ENCODE measurements around the gene DPEP1.
"Not testable (repeated sequence)": the region's sequence is repeated elsewhere in the genome, so short reads cannot be mapped to it uniquely, and the experiment has no call there.

Gene DPEP1

GRCh38 chr16:89587676-89588075, 25.8 kb upstream of the DPEP1 start:
- H3K36me3 ChIP-seq (ENCODE audit: control insufficient read depth in 1 of 2, insufficient read depth in 2 of 2, low read length in 2 of 2); H3K4me1 ChIP-seq (ENCODE audit: control insufficient read depth in 1 of 2, insufficient read depth in 2 of 2, low read length in 2 of 2); H3K4me3 ChIP-seq (ENCODE audit: low read depth in 1 of 2, low read length in 2 of 2); H3K27me3 ChIP-seq (ENCODE audit: control insufficient read depth in 1 of 2, insufficient read depth in 2 of 2, low read length in 2 of 2); H3K9me3 ChIP-seq (ENCODE audit: control insufficient read depth in 1 of 2, low read length in 2 of 2); H3K27ac ChIP-seq (ENCODE audit: low read depth, low read length); H3K9ac ChIP-seq (ENCODE audit: low read depth in 1 of 2, low read length in 2 of 2): not testable (repeated sequence)

- Histone ChIP-seq H3K27me3 (ENCODE audit: control insufficient read depth in 1 of 2, insufficient read depth in 2 of 2, low read length in 2 of 2) (no peaks in the 10 kb centered on the region), H3K36me3 (ENCODE audit: control insufficient read depth in 1 of 2, insufficient read depth in 2 of 2, low read length in 2 of 2) (no peaks in the 10 kb centered on the region), H3K9me3 (ENCODE audit: control insufficient read depth in 1 of 2, low read length in 2 of 2) (no peaks in the 10 kb centered on the region), H3K27ac (ENCODE audit: low read depth, low read length) (no peak overlapping the region), H3K9ac (ENCODE audit: low read depth in 1 of 2, low read length in 2 of 2) (no peak overlapping the region), H3K4me3 (ENCODE audit: low read depth in 1 of 2, low read length in 2 of 2) (no peak overlapping the region), H3K4me1 (ENCODE audit: control insufficient read depth in 1 of 2, insufficient read depth in 2 of 2, low read length in 2 of 2) (no peaks in the 10 kb centered on the region)
Measured at GRCh38 chr16:89588413-89589109, 24.9 kb upstream of the DPEP1 start.

DNA sequence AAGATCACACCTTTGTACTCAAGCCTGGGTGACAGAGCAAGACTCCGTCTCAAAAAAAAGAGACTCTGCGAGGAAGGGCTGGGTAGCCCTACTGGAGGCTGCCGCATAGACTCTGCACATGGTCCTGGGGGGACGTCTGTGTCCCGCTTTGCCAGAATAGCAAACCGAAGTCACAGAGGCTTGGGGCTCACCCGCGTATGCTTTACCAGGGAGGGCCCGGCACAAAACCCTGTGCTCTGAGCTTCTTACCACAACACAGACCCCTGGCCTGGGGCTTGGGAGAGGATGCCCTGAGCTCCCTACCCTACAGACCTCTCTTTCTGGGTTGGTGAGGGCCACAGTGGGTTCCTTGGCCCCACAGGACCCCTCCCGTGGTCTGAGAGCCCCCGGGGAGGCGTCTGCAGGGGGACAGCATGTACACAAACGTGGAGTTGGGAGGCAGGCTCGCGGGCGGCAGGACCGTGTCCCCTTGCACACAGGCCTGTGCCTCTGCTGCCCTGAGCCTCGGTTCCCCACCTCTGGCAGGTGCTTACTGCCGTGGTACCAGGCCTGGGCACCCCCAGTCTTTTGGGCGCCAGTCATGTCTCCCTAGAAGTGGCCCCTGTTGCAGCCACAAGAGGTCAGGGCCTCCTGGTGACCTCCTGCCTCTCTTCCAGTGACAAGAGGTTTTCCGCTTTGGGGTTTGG, 24.1 kb upstream of the DPEP1 start:
- H3K27ac ChIP-seq (ENCODE audit: low read depth, low read length) = no peak overlapping the region
- H3K36me3 ChIP-seq (ENCODE audit: control insufficient read depth in 1 of 2, insufficient read depth in 2 of 2, low read length in 2 of 2) = no peaks in the 10 kb centered on the region
- no peaks in the 10 kb centered on the region for H3K9me3 ChIP-seq (ENCODE audit: control insufficient read depth in 1 of 2, low read length in 2 of 2)
- H3K4me3 ChIP-seq (ENCODE audit: low read depth in 1 of 2, low read length in 2 of 2) = no peak overlapping the region
- no peak overlapping the region for H3K9ac ChIP-seq (ENCODE audit: low read depth in 1 of 2, low read length in 2 of 2)
- no peaks in the 10 kb centered on the region for H3K4me1 ChIP-seq (ENCODE audit: control insufficient read depth in 1 of 2, insufficient read depth in 2 of 2, low read length in 2 of 2)
- no peaks in the 10 kb centered on the region for H3K27me3 ChIP-seq (ENCODE audit: control insufficient read depth in 1 of 2, insufficient read depth in 2 of 2, low read length in 2 of 2)

DNA sequence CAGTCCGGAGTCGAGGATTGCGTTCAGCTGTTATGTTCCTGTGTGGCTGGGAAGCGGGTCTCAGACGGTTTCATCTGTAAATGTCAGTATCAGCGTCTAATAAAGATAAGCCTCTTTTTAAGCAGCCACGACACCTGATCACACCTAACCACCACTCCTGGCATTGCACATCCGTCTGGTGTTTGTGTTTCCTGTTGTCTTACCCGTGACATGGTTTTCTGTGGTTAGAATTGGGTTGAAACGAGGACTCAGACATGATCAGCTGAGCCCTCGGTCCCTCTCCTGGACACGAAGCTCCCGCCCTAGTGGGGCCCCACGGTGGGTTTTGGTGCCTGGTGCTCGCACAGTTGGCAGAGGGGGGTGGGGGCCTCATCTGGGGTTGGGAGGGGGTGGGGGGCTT, 19.6 kb upstream of the DPEP1 start:
- Histone ChIP-seq H3K27ac (ENCODE audit: low read depth, low read length) (no peak overlapping the region), H3K36me3 (ENCODE audit: control insufficient read depth in 1 of 2, insufficient read depth in 2 of 2, low read length in 2 of 2) (no peaks in the 10 kb centered on the region), H3K9me3 (ENCODE audit: control insufficient read depth in 1 of 2, low read length in 2 of 2) (no peaks in the 10 kb centered on the region), H3K4me3 (ENCODE audit: low read depth in 1 of 2, low read length in 2 of 2) (no peak overlapping the region), H3K27me3 (ENCODE audit: control insufficient read depth in 1 of 2, insufficient read depth in 2 of 2, low read length in 2 of 2) (no peaks in the 10 kb centered on the region), H3K4me1 (ENCODE audit: control insufficient read depth in 1 of 2, insufficient read depth in 2 of 2, low read length in 2 of 2) (no peaks in the 10 kb centered on the region), H3K9ac (ENCODE audit: low read depth in 1 of 2, low read length in 2 of 2) (no peak overlapping the region)

GRCh38 chr16:89595330-89596060, 17.9 kb upstream of the DPEP1 start:
- H3K36me3 ChIP-seq (ENCODE audit: control insufficient read depth in 1 of 2, insufficient read depth in 2 of 2, low read length in 2 of 2) = no peaks in the 10 kb centered on the region
- H3K27me3 ChIP-seq (ENCODE audit: control insufficient read depth in 1 of 2, insufficient read depth in 2 of 2, low read length in 2 of 2) = no peaks in the 10 kb centered on the region
- H3K9ac ChIP-seq (ENCODE audit: low read depth in 1 of 2, low read length in 2 of 2) = no peak overlapping the region
- H3K27ac ChIP-seq (ENCODE audit: low read depth, low read length) = no peak overlapping the region
- no peak overlapping the region for H3K4me3 ChIP-seq (ENCODE audit: low read depth in 1 of 2, low read length in 2 of 2)
- no peaks in the 10 kb centered on the region for H3K9me3 ChIP-seq (ENCODE audit: control insufficient read depth in 1 of 2, low read length in 2 of 2)
- no peaks in the 10 kb centered on the region for H3K4me1 ChIP-seq (ENCODE audit: control insufficient read depth in 1 of 2, insufficient read depth in 2 of 2, low read length in 2 of 2)

DNA sequence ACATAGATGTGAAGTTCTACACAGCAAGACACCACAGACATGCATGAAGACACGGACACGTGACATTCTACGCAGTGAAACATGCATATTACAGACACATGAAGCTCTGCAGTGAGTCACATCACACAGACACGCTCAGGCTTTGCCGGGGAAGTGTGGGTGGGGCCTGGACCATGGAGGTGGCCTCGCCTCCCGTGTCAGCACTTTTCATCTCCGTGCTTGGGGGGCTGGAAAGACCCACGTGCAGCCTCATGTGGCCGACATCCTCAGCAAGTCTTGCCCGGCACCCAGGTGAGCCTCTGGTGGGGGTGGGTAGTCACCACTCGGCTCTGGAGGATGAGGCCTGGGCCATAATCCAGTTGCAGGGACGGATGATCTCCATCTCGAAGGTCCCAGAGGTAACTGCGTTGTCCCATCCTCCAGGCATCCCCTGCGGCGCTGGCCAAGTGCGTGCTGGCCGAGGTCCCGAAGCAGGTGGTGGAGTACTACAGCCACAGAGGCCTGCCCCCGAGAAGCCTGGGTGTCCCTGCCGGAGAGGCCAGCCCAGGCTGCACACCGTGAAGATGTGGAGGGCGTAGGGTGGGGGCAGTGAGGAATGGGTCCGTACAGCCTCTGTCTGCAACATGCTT, 17.3 kb upstream of the DPEP1 start:
- Histone ChIP-seq H3K9me3 (ENCODE audit: control insufficient read depth in 1 of 2, low read length in 2 of 2) (no peaks in the 10 kb centered on the region), H3K4me1 (ENCODE audit: control insufficient read depth in 1 of 2, insufficient read depth in 2 of 2, low read length in 2 of 2) (no peaks in the 10 kb centered on the region), H3K27me3 (ENCODE audit: control insufficient read depth in 1 of 2, insufficient read depth in 2 of 2, low read length in 2 of 2) (no peaks in the 10 kb centered on the region), H3K27ac (ENCODE audit: low read depth, low read length) (no peak overlapping the region), H3K4me3 (ENCODE audit: low read depth in 1 of 2, low read length in 2 of 2) (no peak overlapping the region), H3K36me3 (ENCODE audit: control insufficient read depth in 1 of 2, insufficient read depth in 2 of 2, low read length in 2 of 2) (no peaks in the 10 kb centered on the region), H3K9ac (ENCODE audit: low read depth in 1 of 2, low read length in 2 of 2) (no peak overlapping the region)

- no peak overlapping the region for H3K9ac ChIP-seq (ENCODE audit: low read depth in 1 of 2, low read length in 2 of 2)
- no peaks in the 10 kb centered on the region for H3K27me3 ChIP-seq (ENCODE audit: control insufficient read depth in 1 of 2, insufficient read depth in 2 of 2, low read length in 2 of 2)
- no peaks in the 10 kb centered on the region for H3K4me1 ChIP-seq (ENCODE audit: control insufficient read depth in 1 of 2, insufficient read depth in 2 of 2, low read length in 2 of 2)
- no peaks in the 10 kb centered on the region for H3K9me3 ChIP-seq (ENCODE audit: control insufficient read depth in 1 of 2, low read length in 2 of 2)
- no peaks in the 10 kb centered on the region for H3K36me3 ChIP-seq (ENCODE audit: control insufficient read depth in 1 of 2, insufficient read depth in 2 of 2, low read length in 2 of 2)
- no peak overlapping the region for H3K27ac ChIP-seq (ENCODE audit: low read depth, low read length)
- H3K4me3 ChIP-seq (ENCODE audit: low read depth in 1 of 2, low read length in 2 of 2) = no peak overlapping the region
Measured at GRCh38 chr16:89596957-89597649, 16.3 kb upstream of the DPEP1 start.

DNA sequence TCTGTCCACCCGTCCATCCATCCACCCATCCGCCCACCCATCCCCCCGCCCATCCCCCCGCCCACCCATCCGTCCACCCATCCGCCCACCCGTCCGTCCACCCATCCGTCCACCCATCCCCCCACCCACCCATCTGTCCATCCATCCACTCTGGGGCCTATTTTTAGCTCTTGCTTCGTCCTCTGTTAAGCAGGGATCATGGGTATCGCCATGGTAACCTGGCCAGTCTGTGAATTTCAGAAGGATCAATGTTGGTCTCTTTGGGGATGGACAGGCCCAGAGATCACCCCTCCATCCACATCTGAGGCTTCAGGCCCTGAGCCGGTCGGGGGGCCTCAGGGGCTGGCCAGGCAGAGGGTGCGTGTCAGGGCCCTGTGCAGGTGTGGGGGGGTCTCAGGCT, 15.2 kb upstream of the DPEP1 start:
- Histone ChIP-seq H3K36me3 (ENCODE audit: control insufficient read depth in 1 of 2, insufficient read depth in 2 of 2, low read length in 2 of 2) (no peaks in the 10 kb centered on the region), H3K4me3 (ENCODE audit: low read depth in 1 of 2, low read length in 2 of 2) (no peak overlapping the region), H3K27me3 (ENCODE audit: control insufficient read depth in 1 of 2, insufficient read depth in 2 of 2, low read length in 2 of 2) (peaks cover 4% of the 10 kb centered on the region in 2 donors), H3K9me3 (ENCODE audit: control insufficient read depth in 1 of 2, low read length in 2 of 2) (no peaks in the 10 kb centered on the region), H3K4me1 (ENCODE audit: control insufficient read depth in 1 of 2, insufficient read depth in 2 of 2, low read length in 2 of 2) (peaks cover 0 to 5% of the 10 kb centered on the region in 2 donors), H3K27ac (ENCODE audit: low read depth, low read length) (no peak overlapping the region), H3K9ac (ENCODE audit: low read depth in 1 of 2, low read length in 2 of 2) (no peak overlapping the region)

DNA sequence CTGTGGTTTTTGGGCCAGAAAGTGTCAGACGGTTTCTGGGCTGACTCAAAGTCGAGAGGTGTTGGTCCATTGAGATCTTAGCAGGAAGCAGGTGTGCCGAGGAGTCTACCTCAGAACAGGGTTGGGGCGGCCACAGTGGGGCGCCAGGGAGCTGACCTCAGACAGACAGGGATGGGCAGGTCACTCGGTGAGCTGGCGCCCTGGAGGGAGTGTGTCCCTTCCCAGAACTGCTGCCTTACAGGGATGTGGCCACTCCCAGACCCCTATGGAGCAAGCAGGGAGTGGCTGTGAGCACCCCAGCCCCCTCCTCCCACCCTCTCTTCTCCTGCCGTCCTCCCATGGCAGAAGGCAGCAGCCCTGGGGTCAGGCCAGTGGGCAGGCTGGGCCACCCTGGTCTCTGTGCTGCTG, 14.0 kb upstream of the DPEP1 start:
- H3K9me3 ChIP-seq (ENCODE audit: control insufficient read depth in 1 of 2, low read length in 2 of 2) = no peaks in the 10 kb centered on the region
- H3K9ac ChIP-seq (ENCODE audit: low read depth in 1 of 2, low read length in 2 of 2) = no peak overlapping the region
- no peak overlapping the region for H3K27ac ChIP-seq (ENCODE audit: low read depth, low read length)
- peaks cover 4% of the 10 kb centered on the region in 2 donors for H3K27me3 ChIP-seq (ENCODE audit: control insufficient read depth in 1 of 2, insufficient read depth in 2 of 2, low read length in 2 of 2)
- peaks cover 0 to 5% of the 10 kb centered on the region in 2 donors for H3K4me1 ChIP-seq (ENCODE audit: control insufficient read depth in 1 of 2, insufficient read depth in 2 of 2, low read length in 2 of 2)
- H3K4me3 ChIP-seq (ENCODE audit: low read depth in 1 of 2, low read length in 2 of 2) = no peak overlapping the region
- no peaks in the 10 kb centered on the region for H3K36me3 ChIP-seq (ENCODE audit: control insufficient read depth in 1 of 2, insufficient read depth in 2 of 2, low read length in 2 of 2)

Measured in duodenal mucosa (tissue), 2 donors.